Medulla oblongata (tissue), 1 donor: ENCODE results near the gene TMEM158.

Source experiments
- DNase-seq: peaks from one replicate; pipeline ENCODE4 v3.0.0-alpha.2; 2015; ENCODE audit errors: extremely low spot score

The TMEM158 gene

DNA sequence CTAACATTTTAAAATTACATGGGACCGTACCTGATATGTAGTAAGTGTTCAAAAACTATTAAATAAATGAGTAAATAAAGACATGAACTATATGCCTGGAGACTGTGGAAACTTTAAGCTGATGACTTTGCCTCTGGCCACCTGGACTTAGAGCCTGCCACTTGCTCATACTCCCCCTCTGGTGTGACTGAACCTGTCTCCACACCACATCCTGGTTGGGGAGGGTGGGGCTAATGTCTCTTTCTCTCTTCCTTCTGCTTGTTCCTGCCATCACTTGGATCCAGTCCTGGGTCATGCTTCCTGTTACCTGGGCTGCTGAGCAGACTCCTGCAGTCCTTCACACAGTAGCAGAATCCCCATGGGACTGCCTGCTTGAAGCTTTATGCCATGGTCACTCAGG, 8.2 kb upstream of the TMEM158 start:
- no peak for DNase-seq

DNA sequence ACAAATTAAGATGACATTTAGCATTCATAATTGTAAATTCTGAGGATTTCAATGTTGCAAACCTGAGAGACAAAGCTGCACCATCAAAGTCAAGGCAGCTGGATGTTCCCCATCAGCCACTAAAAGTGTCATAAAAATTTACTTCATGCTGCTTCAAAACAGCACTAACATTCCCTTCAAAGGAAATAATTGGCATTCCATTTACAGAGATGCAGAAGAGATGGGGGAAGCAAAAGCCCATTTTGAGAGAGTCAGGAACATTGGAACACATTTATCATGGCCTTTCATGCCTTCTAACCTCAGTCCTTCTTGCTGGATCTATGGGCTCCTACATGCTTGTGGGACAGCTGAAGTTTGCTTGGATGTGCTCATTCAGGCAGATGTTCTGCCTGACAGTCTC, 6.4 kb upstream of the TMEM158 start:
- no peak for DNase-seq

DNA sequence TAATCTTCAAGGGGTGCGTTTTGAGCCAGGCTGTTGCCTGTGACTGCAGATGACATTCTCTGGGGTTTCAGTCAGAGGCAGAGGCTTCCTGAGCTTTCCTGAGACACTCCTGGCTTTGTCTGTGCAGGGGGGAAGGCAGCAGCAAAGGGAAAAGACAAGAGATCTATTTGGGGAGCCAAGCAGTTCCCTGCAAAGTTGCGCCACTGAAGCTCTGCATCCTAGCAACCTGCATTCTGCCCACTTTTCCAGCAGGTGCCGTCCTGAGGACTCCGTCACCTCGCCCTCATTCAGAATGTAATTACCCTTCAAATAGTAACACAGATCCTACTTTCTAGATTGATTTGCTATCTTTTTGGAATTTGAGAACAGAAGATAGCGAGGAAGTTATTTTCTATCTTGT, 1.9 kb upstream of the TMEM158 start:
- DNase-seq, result no peak

DNA sequence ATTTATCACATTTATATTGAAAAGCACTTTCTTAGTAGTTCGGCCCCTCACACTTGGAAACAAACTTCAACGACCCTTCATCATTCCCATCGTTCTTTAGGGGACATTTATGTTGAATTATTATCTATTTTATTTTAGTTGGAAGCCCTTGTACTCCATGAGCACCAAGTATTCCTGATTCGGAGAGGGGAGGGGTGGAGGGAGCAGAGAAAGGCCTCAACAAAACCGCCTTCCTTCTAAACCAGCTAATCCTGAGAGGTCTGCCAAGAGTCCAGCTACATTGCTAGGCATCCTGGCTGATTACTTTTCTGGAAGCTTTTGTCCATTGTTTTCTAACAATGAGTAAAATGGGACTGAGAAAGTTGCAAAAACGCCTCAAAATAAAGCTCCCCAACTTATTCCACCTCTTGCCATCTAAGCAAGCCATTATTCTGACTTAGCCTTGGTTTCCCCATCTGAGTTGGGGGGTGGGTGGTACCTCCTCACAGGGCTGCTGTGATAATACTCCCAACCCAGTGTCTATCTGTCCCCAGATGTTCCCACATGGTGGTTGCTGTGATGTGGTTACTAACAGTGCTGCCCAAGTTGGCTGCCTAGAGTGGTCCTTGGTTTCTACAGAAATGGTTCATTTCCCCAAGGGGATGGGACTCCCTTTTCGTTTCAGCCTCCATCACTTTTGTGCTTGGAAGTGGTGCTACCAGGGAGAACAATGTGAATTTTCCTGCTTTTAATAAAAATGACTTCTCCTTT, 1.2 kb upstream of the TMEM158 start:
- DNase-seq, result no peak

DNA sequence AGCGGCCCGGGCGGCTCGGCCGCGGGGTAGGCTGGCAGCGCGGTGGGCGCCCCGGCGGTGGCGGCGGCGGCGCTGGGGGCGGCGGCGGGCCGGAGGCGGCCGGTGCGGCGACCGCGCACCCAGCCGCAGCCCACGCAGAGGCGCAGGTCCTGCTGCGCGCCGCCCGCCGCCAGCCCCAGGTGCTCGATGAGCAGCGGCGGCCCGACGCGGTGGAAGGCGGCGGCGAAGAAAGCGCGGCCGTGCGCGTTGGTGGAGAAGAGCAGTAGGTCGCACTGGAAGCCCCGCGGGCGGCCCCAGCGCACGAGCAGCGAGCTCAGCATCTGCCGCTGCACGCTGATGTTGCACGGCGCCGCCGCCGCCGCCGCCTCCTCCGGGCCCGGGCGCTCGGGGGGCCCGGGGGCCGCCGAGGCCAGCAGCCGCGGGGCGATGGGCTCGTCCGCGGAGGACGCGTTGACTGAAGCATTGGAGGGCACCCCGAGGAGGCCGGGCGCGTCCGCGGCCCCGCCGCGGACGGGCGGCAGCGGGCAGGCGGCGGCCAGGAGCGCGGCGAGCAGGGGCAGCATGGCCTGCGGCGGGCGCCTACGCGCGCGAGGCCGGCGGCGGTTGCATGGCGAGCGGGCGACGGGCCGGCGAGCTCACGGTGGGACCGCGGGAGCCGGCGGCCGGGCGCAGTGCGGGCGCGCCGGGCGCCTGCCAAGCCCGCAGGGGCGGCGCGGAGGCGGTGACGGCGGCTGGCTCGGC, 452 bp downstream of the TMEM158 start:
- no peak for DNase-seq

DNA sequence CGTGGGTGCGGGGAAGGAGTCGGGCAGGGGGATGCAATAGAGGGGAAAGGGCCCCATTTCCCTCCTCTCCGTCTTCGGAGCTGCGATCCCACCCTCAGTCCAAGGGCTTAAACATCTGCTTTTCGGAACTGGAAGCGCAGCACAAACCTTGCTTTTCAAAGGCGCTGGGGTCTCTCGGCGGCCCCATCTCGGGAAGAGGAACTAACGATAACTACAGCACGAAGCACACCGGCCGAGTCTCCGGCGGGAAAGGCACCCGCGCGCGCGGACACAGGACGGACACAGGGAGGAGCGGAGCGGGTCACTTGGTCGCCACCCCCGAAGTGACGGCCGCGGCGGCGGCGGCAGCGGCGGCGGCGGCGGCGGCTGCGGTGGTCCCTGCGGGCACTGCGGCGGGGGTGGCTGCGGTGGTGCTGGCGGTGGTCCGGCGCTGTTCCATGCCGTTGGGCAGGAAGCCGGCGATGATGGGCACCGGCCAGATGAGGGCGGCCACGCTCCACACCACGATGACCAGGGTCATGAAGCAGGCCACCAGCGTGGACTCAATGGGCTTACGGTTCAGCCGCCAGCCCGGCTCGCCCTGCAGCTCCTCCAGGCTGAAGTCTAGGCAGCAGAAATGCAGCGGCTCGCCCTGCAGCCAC, 1.1 kb downstream of the TMEM158 start:
- peak; percentile 81 for DNase-seq

DNA sequence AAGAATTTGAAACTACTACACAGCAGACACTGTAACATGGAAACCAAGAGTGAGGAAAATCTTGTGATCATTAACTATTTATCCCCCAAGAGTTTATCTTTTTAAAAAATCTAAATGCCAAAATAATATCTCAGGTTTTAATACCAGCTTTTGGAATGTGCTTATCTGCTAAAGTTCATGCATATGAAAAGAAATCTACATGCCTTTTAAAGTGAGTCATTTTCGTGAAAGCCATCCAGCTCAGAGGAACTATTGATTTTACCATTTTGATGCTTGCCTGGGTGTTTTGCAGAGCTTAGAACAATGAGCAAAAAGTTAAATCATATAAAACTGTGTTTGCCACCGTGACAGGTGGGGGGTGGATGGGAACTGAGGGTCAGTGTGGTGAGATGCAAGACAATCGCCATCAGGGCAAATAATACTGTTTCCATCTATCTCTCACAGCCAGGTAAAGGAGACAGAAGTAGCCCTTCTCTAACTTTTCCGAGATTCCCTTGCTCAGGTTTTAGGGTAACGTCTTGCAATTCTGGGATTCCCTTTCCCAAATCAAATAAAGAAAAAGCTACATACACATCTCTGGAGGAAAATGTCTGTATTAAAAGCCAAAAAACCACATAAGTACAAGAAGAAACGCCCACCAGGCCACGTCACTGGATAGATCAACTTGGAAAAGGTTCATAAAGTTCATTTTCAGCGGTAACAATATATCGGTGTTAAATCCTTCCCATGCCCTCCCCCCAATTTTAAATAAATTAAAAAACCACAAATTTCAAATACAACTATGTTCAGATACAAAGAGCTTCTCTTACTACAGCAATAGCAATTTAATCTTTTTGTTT, 2.0 kb downstream of the TMEM158 start:
- DNase-seq, result no peak

DNA sequence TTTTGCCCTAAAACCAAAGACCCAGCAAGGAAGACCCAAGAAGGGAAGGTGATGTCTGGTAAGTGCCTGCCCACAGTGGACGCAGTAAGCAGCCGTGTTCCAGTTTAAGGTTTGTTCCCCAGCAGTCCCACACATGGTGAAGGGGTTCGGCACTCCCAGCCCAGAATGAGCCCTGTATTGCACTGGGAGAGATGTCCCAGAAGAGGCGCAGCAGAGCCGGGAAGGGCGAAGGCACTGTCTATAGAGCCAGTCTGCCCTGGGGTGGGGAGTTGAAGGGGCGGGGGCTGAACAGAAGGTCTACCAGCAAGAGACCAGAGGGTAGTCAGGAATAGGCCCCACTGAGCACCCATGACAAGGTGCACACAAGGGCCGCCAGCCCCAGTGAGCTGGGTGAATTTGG, 6.4 kb downstream of the TMEM158 start:
- DNase-seq, result no peak

DNA sequence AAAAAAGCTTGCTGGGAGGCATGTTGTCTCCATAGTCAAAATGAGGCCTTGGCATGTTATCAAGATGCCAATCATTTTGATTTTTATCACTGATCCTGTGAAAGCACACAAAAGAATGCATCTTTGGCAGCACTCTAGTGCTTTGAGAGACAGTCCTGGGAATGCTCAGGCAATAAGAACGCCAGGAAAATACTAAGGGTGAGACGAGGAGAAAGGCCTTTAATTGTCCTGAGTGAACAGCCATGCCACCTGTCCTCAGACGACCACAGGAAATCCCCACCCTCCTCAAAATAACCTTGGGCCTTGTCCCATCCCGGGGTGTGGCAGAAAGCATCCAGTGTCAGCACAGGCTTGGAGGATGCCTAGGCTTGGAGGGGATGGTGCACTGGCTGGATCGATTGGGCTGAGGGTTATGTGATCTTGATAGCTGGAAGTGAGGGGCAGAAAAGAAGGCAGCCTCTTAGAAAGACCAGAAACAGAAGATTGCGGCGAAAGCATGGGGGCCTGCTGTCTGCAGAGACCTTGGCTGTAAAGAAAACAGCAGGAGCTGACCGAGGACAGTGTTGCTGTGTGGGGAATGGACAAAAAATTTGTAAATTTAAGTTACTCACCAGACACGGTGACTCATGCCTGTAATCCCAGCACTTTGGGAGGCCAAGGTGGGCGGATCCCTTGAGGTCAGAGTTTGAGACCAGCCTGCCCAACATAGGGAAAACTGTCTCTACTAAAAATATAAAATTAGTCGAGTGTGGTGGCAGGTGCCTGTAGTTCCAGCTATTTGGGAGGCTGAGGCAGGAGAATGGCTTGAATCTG, 7.3 kb downstream of the TMEM158 start:
- no peak for DNase-seq

DNA sequence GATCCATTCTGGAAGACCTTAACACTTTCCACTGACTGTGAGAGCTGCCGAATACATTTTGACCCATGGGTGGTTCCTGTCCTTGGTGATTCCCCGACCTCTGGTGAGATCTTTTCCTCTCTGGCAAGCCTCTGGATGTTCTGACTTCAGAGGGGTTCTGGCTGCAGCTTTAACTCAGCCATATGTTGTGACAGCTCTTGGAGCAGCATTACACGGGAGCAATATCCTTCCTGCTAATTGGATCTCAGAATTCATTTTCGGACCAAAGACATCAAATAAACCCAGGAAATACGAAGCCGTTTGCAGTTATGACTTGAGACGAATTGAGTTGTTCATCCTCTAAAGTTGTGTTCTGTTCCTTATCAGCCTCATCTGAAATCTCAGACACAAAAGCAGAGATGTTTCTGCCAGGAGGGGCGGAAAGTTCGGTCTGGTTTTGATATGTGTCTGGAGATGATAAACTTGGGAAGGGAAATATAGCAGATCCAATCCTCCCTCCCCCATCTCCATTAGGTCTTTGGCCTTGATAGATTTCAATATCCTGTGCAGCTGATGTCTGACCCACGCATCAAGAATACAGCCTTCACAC, 10.0 kb downstream of the TMEM158 start:
- DNase-seq, result no peak

DNA sequence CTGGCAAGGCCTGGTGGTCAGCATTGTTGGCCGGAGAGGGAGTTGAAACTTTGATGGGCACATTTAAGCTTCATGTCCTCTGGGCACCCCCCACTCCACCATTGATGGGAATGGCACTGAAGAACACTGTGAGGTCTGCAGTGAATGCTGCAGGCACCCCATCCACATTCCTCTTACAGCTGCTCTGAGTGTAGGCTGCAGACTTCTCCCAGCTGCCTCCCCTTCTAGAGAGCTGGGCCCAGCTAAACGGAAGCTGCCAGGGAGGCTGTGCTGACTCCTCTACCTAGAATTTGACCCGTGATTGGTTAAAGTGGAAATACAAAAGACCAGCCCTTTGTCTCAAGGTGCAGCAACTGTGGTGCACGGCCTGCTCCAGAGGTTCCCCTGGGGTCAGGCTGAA, 10.6 kb downstream of the TMEM158 start:
- no peak for DNase-seq

DNA sequence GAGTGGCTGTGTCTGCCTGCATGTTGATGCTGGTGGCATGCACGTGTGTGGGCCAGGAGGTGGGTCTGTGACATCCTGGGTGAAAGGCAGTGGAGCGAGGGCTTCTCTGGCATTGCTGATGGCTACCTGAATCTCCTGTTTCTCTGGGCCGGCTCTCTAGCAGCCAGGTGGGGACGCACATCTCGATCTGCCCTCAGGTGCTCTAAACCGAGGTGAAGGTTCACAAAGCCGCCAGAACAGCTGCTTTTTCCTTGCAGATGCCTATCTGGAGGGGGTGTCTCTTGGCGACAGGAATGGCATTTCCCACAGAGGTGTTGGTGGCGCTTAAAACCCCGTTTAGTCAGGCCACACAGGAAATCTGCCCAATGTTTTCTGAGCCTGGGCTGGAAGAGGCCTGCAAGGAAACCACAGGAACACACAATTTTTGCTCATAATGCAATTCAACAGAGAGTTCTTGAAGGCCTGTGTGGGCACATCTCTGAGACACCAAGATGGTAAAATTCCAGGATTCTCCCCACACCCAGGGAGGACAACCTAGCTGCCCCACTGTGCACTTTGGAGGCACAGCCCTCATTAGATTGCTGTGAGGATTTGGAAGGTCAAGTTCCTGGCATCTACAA, 11.9 kb downstream of the TMEM158 start:
- DNase-seq, result no peak

DNA sequence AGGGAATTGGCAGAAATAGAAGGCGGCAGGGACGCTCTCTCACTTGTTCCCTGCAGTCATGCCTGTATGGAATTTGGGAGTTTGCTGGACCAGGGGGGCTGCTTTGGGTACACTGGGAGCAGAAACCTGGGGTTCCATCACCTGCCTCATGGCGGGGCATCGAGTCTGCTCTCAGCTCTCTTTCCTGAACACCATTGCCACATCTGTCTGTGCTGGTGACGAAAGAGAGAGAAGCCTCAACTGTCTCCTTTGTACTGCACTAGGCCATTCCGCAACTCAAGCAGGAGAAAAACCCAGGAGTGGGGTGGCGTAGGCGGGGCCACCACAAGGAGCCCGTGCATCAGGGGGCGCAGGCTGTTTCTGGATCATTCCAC, 14.0 kb downstream of the TMEM158 start:
- no peak for DNase-seq

DNA sequence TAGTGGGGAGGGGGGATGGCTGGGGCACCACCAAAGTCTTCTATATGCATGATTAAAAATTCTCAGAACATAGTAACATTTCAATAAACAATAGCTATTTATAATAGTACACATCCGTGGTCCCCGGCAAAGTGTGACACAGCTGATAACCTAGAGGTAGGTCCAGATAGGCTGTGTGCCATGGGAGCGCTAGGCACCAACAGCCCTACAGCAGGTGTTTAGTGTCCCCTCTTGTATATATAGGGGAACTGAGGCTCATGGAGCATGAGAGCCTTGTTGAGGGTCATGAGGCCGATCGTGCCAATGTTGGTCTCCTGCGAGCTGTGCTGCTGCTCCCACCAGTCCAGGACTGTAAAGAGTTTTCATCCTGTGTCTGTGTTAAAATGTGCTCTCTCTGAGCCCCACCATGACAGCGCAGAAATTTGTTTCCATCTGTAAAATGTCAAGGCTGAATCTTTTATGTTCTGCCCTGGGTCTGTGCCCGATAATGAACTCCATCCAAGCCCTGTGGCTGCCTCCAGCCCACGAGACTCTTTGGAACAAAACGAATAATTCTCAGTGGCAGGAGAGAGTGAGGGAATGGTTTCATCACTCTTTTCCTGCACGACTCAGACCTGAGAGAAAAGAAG, 14.5 kb downstream of the TMEM158 start:
- DNase-seq, result no peak

DNA sequence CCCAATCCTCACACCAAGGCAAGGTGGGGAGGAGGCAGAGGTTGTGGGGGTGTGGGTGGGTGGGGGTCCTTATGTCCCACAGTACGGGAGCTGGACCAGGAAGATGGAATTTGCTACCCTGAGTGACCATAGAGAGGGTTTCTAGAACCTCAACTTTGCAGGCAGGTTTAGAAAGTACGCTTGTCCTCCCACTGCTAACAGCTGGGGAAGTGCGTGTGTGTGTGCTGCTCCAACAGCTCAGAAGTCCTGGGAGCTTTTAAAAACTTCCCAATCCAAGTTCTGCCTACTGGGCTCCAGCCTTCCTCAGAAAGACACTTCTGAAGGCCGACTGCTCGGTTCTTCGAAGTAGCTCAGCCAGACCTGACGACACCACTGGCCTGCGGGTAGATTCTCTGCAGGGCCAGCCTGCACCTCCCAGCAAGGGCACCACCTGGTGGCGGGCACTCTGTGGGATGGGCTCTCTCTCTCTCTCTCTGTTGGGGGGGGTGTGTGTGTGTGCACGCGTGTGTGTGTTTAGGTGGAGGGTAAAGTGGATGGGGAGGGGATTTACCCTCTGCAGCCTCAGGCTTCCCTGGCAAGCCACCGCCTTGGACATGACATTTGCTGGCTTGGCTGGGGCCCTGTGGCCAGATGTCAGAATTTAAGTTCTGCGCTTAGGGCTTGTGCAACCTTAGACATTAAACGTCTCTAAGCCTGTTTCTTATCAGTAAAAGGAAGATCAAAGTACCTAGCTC, 15.6 kb downstream of the TMEM158 start:
- DNase-seq, result peak; percentile 60

DNA sequence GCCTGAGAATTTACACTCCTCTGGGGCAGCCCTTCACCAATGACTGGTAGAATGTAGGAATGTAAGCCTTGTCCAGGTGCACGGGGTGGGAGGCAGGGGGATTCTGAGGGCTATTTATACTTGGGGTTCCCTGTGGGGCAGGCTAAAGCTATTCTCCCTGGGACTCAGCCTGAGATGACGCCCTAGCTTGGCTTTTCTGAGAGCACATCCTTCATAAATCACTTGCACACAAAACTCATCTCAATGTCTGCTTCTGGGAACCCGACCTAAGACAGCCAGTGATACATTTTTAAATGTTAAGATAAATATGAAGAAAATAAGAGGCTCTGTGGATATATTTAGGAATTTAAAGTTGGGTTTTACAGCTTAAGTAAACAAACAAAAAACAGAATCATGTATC, 16.6 kb downstream of the TMEM158 start:
- no peak for DNase-seq

DNA sequence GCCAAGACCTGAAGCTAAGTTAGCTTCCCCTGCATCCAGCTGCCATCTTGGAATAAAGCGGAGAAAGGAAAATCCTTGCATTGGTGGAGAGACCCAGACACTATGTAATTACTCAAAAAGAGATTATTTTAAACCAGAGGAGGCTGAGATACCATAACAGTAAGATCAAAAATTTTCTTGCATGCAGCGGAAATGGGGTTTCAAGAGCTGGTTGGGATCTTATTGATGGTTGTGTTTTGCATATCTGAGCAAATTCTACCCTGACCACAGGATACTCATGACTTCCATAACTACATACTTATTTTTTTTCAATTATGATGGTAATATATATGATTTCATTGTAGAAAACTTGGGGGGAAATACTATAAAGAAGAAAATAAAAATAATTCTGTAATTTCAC, 17.5 kb downstream of the TMEM158 start:
- DNase-seq, result no peak

DNA sequence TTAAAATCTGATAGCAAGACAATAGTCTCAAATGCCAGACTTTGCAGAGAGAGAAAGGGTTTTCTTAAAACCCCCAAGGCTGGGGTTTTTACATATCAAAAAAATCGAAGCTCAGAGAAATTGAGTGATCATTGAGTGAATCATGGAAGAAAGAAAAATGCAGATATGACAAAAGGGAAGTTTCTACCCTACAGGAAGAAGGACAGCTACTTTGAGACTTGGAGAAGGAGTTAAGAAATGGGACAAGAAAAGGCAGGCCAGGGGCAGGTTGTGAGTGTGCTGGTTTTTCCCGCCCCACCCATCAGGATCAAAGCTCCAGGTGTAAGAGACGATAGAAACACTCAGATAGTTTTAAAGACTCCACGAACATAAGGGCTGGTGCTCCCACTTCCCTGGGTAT, 18.6 kb downstream of the TMEM158 start:
- DNase-seq, result no peak

DNA sequence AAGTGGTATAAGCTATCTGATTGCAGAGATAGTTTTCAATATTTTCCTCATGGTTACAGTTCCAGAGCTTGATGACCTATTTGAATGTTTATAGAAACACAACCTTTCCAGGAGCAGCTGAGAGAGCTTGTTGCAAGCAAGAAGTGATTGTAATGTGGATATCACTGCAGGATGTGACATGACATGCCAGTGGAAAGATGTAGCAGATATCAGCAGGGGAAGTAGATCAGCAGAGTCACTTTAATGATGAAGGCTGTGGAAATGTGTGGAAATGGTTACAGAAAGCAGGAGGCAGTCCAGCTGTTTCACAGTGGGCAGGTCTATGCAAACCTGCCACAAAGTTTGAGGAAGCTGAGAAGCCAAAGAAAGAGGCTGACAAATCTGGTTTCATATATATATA, 21.0 kb downstream of the TMEM158 start:
- no peak for DNase-seq
